ENCODE measurements around the gene FBXO3.
"Not testable (repeated sequence)": the region's sequence is repeated elsewhere in the genome, so short reads cannot be mapped to it uniquely, and the experiment has no call there.

The FBXO3 gene

GRCh38 chr11:33788095-33788494 lies 13.8 kb upstream of the FBXO3 start:
- not testable (repeated sequence) for H3K9me3 ChIP-seq (ENCODE audit: control insufficient read depth in 5 of 5, low read length in 5 of 5); H3K9ac ChIP-seq (ENCODE audit: low read length in 5 of 5); H3K36me3 ChIP-seq (ENCODE audit: control insufficient read depth in 5 of 5, insufficient read depth in 5 of 5, low read length in 5 of 5); H3K27me3 ChIP-seq (ENCODE audit: control insufficient read depth in 5 of 5, insufficient read depth in 4 of 5, low read length in 5 of 5); H3K4me1 ChIP-seq (ENCODE audit: control insufficient read depth in 5 of 5, insufficient read depth in 5 of 5, low read length in 5 of 5); H3K27ac ChIP-seq (ENCODE audit: low read depth, low read length); H3K4me3 ChIP-seq (ENCODE audit: low read depth in 1 of 5, low read length in 5 of 5)

GRCh38 chr11:33787076-33787475 lies 12.8 kb upstream of the FBXO3 start:
- no peak overlapping the region for H3K27ac ChIP-seq (ENCODE audit: low read depth, low read length)
- peaks cover 0 to 3% (median 0%) of the 10 kb centered on the region in 5 donors for H3K27me3 ChIP-seq (ENCODE audit: control insufficient read depth in 5 of 5, insufficient read depth in 4 of 5, low read length in 5 of 5)
- H3K4me3 ChIP-seq (ENCODE audit: low read depth in 1 of 5, low read length in 5 of 5), result no peak overlapping the region
- no peaks in the 10 kb centered on the region for H3K4me1 ChIP-seq (ENCODE audit: control insufficient read depth in 5 of 5, insufficient read depth in 5 of 5, low read length in 5 of 5)
- H3K9ac ChIP-seq (ENCODE audit: low read length in 5 of 5), result no peak overlapping the region
- no peaks in the 10 kb centered on the region for H3K36me3 ChIP-seq (ENCODE audit: control insufficient read depth in 5 of 5, insufficient read depth in 5 of 5, low read length in 5 of 5)
- no peaks in the 10 kb centered on the region for H3K9me3 ChIP-seq (ENCODE audit: control insufficient read depth in 5 of 5, low read length in 5 of 5)

GRCh38 chr11:33785609-33786008 lies 11.3 kb upstream of the FBXO3 start:
- Histone ChIP-seq H3K4me1 (ENCODE audit: control insufficient read depth in 5 of 5, insufficient read depth in 5 of 5, low read length in 5 of 5) (no peaks in the 10 kb centered on the region), H3K36me3 (ENCODE audit: control insufficient read depth in 5 of 5, insufficient read depth in 5 of 5, low read length in 5 of 5) (no peaks in the 10 kb centered on the region), H3K9ac (ENCODE audit: low read length in 5 of 5) (no peak overlapping the region), H3K4me3 (ENCODE audit: low read depth in 1 of 5, low read length in 5 of 5) (no peak overlapping the region), H3K27ac (ENCODE audit: low read depth, low read length) (no peak overlapping the region), H3K27me3 (ENCODE audit: control insufficient read depth in 5 of 5, insufficient read depth in 4 of 5, low read length in 5 of 5) (peaks cover 0 to 6% (median 3%) of the 10 kb centered on the region in 5 donors), H3K9me3 (ENCODE audit: control insufficient read depth in 5 of 5, low read length in 5 of 5) (no peaks in the 10 kb centered on the region)

GRCh38 chr11:33779849-33780528 lies 5.7 kb upstream of the FBXO3 start:
- Histone ChIP-seq H3K27ac (ENCODE audit: low read depth, low read length) (no peak overlapping the region), H3K9me3 (ENCODE audit: control insufficient read depth in 5 of 5, low read length in 5 of 5) (no peaks in the 10 kb centered on the region), H3K4me3 (ENCODE audit: low read depth in 1 of 5, low read length in 5 of 5) (no peak overlapping the region), H3K9ac (ENCODE audit: low read length in 5 of 5) (no peak overlapping the region), H3K36me3 (ENCODE audit: control insufficient read depth in 5 of 5, insufficient read depth in 5 of 5, low read length in 5 of 5) (no peaks in the 10 kb centered on the region), H3K4me1 (ENCODE audit: control insufficient read depth in 5 of 5, insufficient read depth in 5 of 5, low read length in 5 of 5) (peaks cover 0 to 10% (median 5%) of the 10 kb centered on the region in 5 donors), H3K27me3 (ENCODE audit: control insufficient read depth in 5 of 5, insufficient read depth in 4 of 5, low read length in 5 of 5) (peaks cover 0 to 23% (median 7%) of the 10 kb centered on the region in 5 donors)

GRCh38 chr11:33778675-33779074 lies 4.4 kb upstream of the FBXO3 start:
- Histone ChIP-seq H3K9ac (ENCODE audit: low read length in 5 of 5) (no peak overlapping the region), H3K36me3 (ENCODE audit: control insufficient read depth in 5 of 5, insufficient read depth in 5 of 5, low read length in 5 of 5) (no peaks in the 10 kb centered on the region), H3K4me1 (ENCODE audit: control insufficient read depth in 5 of 5, insufficient read depth in 5 of 5, low read length in 5 of 5) (peaks cover 0 to 16% (median 10%) of the 10 kb centered on the region in 5 donors), H3K4me3 (ENCODE audit: low read depth in 1 of 5, low read length in 5 of 5) (no peak overlapping the region), H3K27ac (ENCODE audit: low read depth, low read length) (no peak overlapping the region), H3K27me3 (ENCODE audit: control insufficient read depth in 5 of 5, insufficient read depth in 4 of 5, low read length in 5 of 5) (peaks cover 0 to 23% (median 7%) of the 10 kb centered on the region in 5 donors), H3K9me3 (ENCODE audit: control insufficient read depth in 5 of 5, low read length in 5 of 5) (no peaks in the 10 kb centered on the region)

GRCh38 chr11:33777906-33778305 lies 3.6 kb upstream of the FBXO3 start:
- H3K27me3 ChIP-seq (ENCODE audit: control insufficient read depth in 5 of 5, insufficient read depth in 4 of 5, low read length in 5 of 5), result peaks cover 0 to 23% (median 7%) of the 10 kb centered on the region in 5 donors
- no peaks in the 10 kb centered on the region for H3K9me3 ChIP-seq (ENCODE audit: control insufficient read depth in 5 of 5, low read length in 5 of 5)
- H3K9ac ChIP-seq (ENCODE audit: low read length in 5 of 5), result no peak overlapping the region
- H3K36me3 ChIP-seq (ENCODE audit: control insufficient read depth in 5 of 5, insufficient read depth in 5 of 5, low read length in 5 of 5), result no peaks in the 10 kb centered on the region
- H3K4me1 ChIP-seq (ENCODE audit: control insufficient read depth in 5 of 5, insufficient read depth in 5 of 5, low read length in 5 of 5), result peaks cover 0 to 23% (median 18%) of the 10 kb centered on the region in 5 donors
- H3K27ac ChIP-seq (ENCODE audit: low read depth, low read length), result no peak overlapping the region
- H3K4me3 ChIP-seq (ENCODE audit: low read depth in 1 of 5, low read length in 5 of 5), result no peak overlapping the region

GRCh38 chr11:33775832-33776470 lies 1.6 kb upstream of the FBXO3 start:
- Histone ChIP-seq H3K36me3 (ENCODE audit: control insufficient read depth in 5 of 5, insufficient read depth in 5 of 5, low read length in 5 of 5) (no peaks in the 10 kb centered on the region), H3K4me1 (ENCODE audit: control insufficient read depth in 5 of 5, insufficient read depth in 5 of 5, low read length in 5 of 5) (peaks cover 0 to 34% (median 29%) of the 10 kb centered on the region in 5 donors), H3K27me3 (ENCODE audit: control insufficient read depth in 5 of 5, insufficient read depth in 4 of 5, low read length in 5 of 5) (peaks cover 0 to 21% (median 7%) of the 10 kb centered on the region in 5 donors), H3K9ac (ENCODE audit: low read length in 5 of 5) (no peak overlapping the region), H3K4me3 (ENCODE audit: low read depth in 1 of 5, low read length in 5 of 5) (no peak overlapping the region), H3K9me3 (ENCODE audit: control insufficient read depth in 5 of 5, low read length in 5 of 5) (no peaks in the 10 kb centered on the region), H3K27ac (ENCODE audit: low read depth, low read length) (no peak overlapping the region)

GRCh38 chr11:33775467-33775807 lies 1.1 kb upstream of the FBXO3 start:
- H3K27me3 ChIP-seq (ENCODE audit: control insufficient read depth in 5 of 5, insufficient read depth in 4 of 5, low read length in 5 of 5), result peaks cover 0 to 16% (median 7%) of the 10 kb centered on the region in 5 donors
- no peak overlapping the region for H3K27ac ChIP-seq (ENCODE audit: low read depth, low read length)
- H3K9ac ChIP-seq (ENCODE audit: low read length in 5 of 5), result no peak overlapping the region
- H3K4me1 ChIP-seq (ENCODE audit: control insufficient read depth in 5 of 5, insufficient read depth in 5 of 5, low read length in 5 of 5), result peaks cover 0 to 34% (median 29%) of the 10 kb centered on the region in 5 donors
- H3K4me3 ChIP-seq (ENCODE audit: low read depth in 1 of 5, low read length in 5 of 5), result peak overlapping the region in 4 of 5 donors; percentile 86 to 97 (median 92)
- H3K9me3 ChIP-seq (ENCODE audit: control insufficient read depth in 5 of 5, low read length in 5 of 5), result no peaks in the 10 kb centered on the region
- peaks cover 0 to 2% (median 1%) of the 10 kb centered on the region in 5 donors for H3K36me3 ChIP-seq (ENCODE audit: control insufficient read depth in 5 of 5, insufficient read depth in 5 of 5, low read length in 5 of 5)

GRCh38 chr11:33774736-33775466 lies 581 bp upstream of the FBXO3 start:
- peaks cover 3 to 6% (median 5%) of the 10 kb centered on the region in 5 donors for H3K36me3 ChIP-seq (ENCODE audit: control insufficient read depth in 5 of 5, insufficient read depth in 5 of 5, low read length in 5 of 5)
- H3K9me3 ChIP-seq (ENCODE audit: control insufficient read depth in 5 of 5, low read length in 5 of 5), result no peaks in the 10 kb centered on the region
- peaks cover 0 to 13% (median 7%) of the 10 kb centered on the region in 5 donors for H3K27me3 ChIP-seq (ENCODE audit: control insufficient read depth in 5 of 5, insufficient read depth in 4 of 5, low read length in 5 of 5)
- peak overlapping the region; percentile 81 to 97 (median 90) for H3K4me3 ChIP-seq (ENCODE audit: low read depth in 1 of 5, low read length in 5 of 5)
- H3K9ac ChIP-seq (ENCODE audit: low read length in 5 of 5), result peak overlapping the region; percentile 52 to 83 (median 76)
- H3K27ac ChIP-seq (ENCODE audit: low read depth, low read length), result peak overlapping the region; percentile 69
- peaks cover 0 to 34% (median 29%) of the 10 kb centered on the region in 5 donors for H3K4me1 ChIP-seq (ENCODE audit: control insufficient read depth in 5 of 5, insufficient read depth in 5 of 5, low read length in 5 of 5)
